SW 1271 (cell line): ENCODE measurements around the gene ARL8A.
"Not testable (repeated sequence)": the region's sequence is repeated elsewhere in the genome, so short reads cannot be mapped to it uniquely, and the experiment has no call there.

Experiments used
- DNase-seq, 2 experiments: peaks; one replicate each; lab custom pipeline; 2025; lab: John Stamatoyannopoulos, UW

The ARL8A gene

GRCh38 chr1:202112859-202113689, 31.5 kb downstream of the ARL8A start:
- no peak for DNase-seq

GRCh38 chr1:202111589-202111988, 32.9 kb downstream of the ARL8A start:
- not testable (repeated sequence) for DNase-seq

GRCh38 chr1:202110977-202111376, 33.6 kb downstream of the ARL8A start:
- DNase-seq = no peak

GRCh38 chr1:202107801-202108731, 36.5 kb downstream of the ARL8A start:
- no peak for DNase-seq

GRCh38 chr1:202107321-202107761, 37.2 kb downstream of the ARL8A start:
- DNase-seq = no peak

- no peak for DNase-seq
Observed at GRCh38 chr1:202106340-202107254, 37.9 kb downstream of the ARL8A start.

- DNase-seq = no peak
Observed at GRCh38 chr1:202105571-202106339, 38.8 kb downstream of the ARL8A start.

- no peak for DNase-seq
Observed at GRCh38 chr1:202104073-202104472, 40.5 kb downstream of the ARL8A start.

- no peak for DNase-seq
Observed at GRCh38 chr1:202101184-202101583, 43.4 kb downstream of the ARL8A start.

- DNase-seq = no peak
Observed at GRCh38 chr1:202093858-202094257, 50.7 kb downstream of the ARL8A start.

- DNase-seq = no peak
Observed at GRCh38 chr1:202090994-202091393, 53.5 kb downstream of the ARL8A start.

- no peak for DNase-seq
Observed at GRCh38 chr1:202088206-202088605, 56.3 kb downstream of the ARL8A start.

- no peak for DNase-seq
Observed at GRCh38 chr1:202086579-202087350, 57.8 kb downstream of the ARL8A start.

- DNase-seq = no peak
Observed at GRCh38 chr1:202085682-202086373, 58.7 kb downstream of the ARL8A start.

- DNase-seq = no peak
Observed at GRCh38 chr1:202084791-202085681, 59.5 kb downstream of the ARL8A start.
